Spleen (tissue), 11 donors: ENCODE measurements around the gene OR5H14. TPM values are rescaled to one million over a fixed set of nuclear protein-coding genes. Genes with fewer than 3 reads are reported as not detected.

ENCODE experiments used
- DNase-seq: peaks from one replicate; pipeline ENCODE4 v3.0.0-alpha.2; 2020
- H3K27ac ChIP-seq, 8 donors: fragments of 200-600 bp; sonication (generic) in 7 of 8; 1 replicate in 4 of 8; 2 replicates in 4 of 8; pipeline versions ENCODE4 v1.5.0 to v1.8.0; 2016 to 2021; ENCODE audit warnings: inconsistent platforms in 4 of 8, mild to moderate bottlenecking in 4 of 8, moderate library complexity in 1 of 8
- H3K27me3 ChIP-seq, 7 donors: fragments of 200-600 bp; sonication (generic) in 6 of 7; replicated peaks in 1 of 7; 1 replicate in 4 of 7; 2 replicates in 3 of 7; pipeline versions ENCODE4 v1.5.0 to v1.8.0; 2016 to 2021; ENCODE audit warnings: inconsistent platforms in 3 of 7, mild to moderate bottlenecking in 1 of 7
- H3K36me3 ChIP-seq, 6 donors: fragments of 200-600 bp; sonication (generic) in 5 of 6; 1 replicate in 4 of 6; 2 replicates in 2 of 6; pipeline versions ENCODE4 v1.5.0 to v1.8.0; 2016 to 2021; ENCODE audit warnings: inconsistent platforms in 2 of 6
- H3K4me1 ChIP-seq, 6 donors: fragments of 200-600 bp; sonication (generic) in 5 of 6; 1 replicate in 3 of 6; 2 replicates in 3 of 6; pipeline versions ENCODE4 v1.5.0 to v1.8.0; 2016 to 2021; ENCODE audit warnings: inconsistent platforms in 3 of 6
- H3K4me3 ChIP-seq, 8 donors: fragments of 200-600 bp; sonication (generic) in 7 of 8; 1 replicate in 4 of 8; 2 replicates in 4 of 8; pipeline versions ENCODE4 v1.5.0 to v1.8.0; 2016 to 2021; ENCODE audit warnings: inconsistent platforms in 4 of 8, mild to moderate bottlenecking in 4 of 8, moderate library complexity in 2 of 8
- H3K9me3 ChIP-seq, 8 donors: fragments of 200-600 bp; sonication (generic) in 7 of 8; 1 replicate in 4 of 8; 2 replicates in 4 of 8; pipeline versions ENCODE4 v1.5.0 to v1.8.0; 2016 to 2021; ENCODE audit warnings: inconsistent platforms in 4 of 8
- POLR2A ChIP-seq, 3 donors: fragments of 450-650 bp; IDR thresholded peaks; one replicate each; pipeline ENCODE4 v1.5.1; 2017; ENCODE audit warnings: antibody characterized with exemption in 3 of 3, mild to moderate bottlenecking in 1 of 3
- POLR2AphosphoS5 ChIP-seq, 3 donors: sonication (generic); formaldehyde crosslinking; IDR thresholded peaks; one replicate each; pipeline ENCODE4 v1.5.1; 2017; ENCODE audit warnings: antibody characterized with exemption in 3 of 3
- WGBS, 5 donors: extraction: QIAGEN DNeasy Blood & Tissue Kit in 3 of 5; methylation state at CpG; one replicate each; pipeline versions ENCODE4 v1.1.5 to v1.1.7; 2013 to 2018; 5-methylcytosine and 5-hydroxymethylcytosine counted together
- intact Hi-C: fragments of 100-400 bp; cut with DNase I; formaldehyde crosslinking; loops from one replicate; pipeline ENCODE4 v1.15.0; 2023; ENCODE audit warnings: low total_unique reads
- polyA plus RNA-seq, 3 donors: library from polyadenylated mRNA; stranded (reverse); fragments of 200-250 nt; gene quantifications; one replicate each; pipeline ENCODE4 v1.2.1, GENCODE V29; 2013
- total RNA-seq, 7 donors: library from RNA; depleted of rRNA in 3 of 7; stranded (reverse); fragments of >200 nt in 3 of 7; fragmentation: NEBNext Ultra II Directional in 4 of 7; extraction: Animal tissue kit (Norgen Biotek cat#: 25700) in 4 of 7; gene quantifications; one replicate each; pipeline versions ENCODE4 v1.1.0 to v1.2.1, GENCODE V29; 2016 to 2021
- TF ChIP-seq, protein P1 (sequence below), 11 experiments: fragments of 200-600 bp in 7 of 11; fragments of 450-650 bp in 4 of 11; sonication (generic) in 4 of 11; IDR thresholded peaks in 8 of 11; conservative IDR thresholded peaks in 3 of 11; 1 replicate in 7 of 11; 2 replicates in 4 of 11; pipeline versions ENCODE4 v1.4.0 to v1.8.0; 2016 to 2021; ENCODE audit warnings: antibody characterized with exemption in 11 of 11, inconsistent platforms in 4 of 11, mild to moderate bottlenecking in 1 of 11
- donor health status: healthy with polysubstance abuse.
- donor health status: DM: no; HTN: no; CAD: no; lungs with moderate emphysema.
- donor health status: DM: no; HTN: no; CAD: no.
- donor health status: Bipolar disorder and iron deficiency.
- donor health status: healthy.
- donor health status: DM: no; HTN: no; CAD: no.
- donor health status: DM: yes; HTN: yes; CAD: no.

The OR5H14 gene
- total and polyA plus RNA-seq, 10 donors: not detected

DNA sequence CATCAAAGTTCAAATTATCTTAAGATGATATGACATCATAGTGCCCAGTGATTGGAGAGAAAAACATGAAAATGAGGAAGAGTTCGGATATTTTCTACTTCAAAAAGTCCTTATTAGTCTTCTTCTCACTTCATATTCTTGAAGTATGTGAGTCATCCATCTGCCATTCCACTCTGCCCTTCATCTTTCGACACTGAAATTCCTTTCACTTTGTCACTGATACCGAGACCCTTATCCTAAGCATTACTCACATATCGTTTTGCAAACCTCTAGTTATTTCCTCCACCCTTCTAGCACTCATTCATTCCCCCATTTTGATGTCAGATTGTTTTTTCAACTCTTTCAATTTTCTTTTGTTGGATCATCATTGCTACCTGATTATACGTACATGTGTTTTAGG lies 4.0 kb downstream of the OR5H14 start:
- no peaks in the 10 kb centered on the region for H3K27me3 ChIP-seq
- no peak for DNase-seq
- intact Hi-C loops: no loop called here
- no peaks in the 10 kb centered on the region for H3K4me1 ChIP-seq
- no peaks in the 10 kb centered on the region for H3K36me3 ChIP-seq
- TF ChIP-seq POLR2AphosphoS5 (IDR thresholded peaks at IDR 0.05): no peak
- WGBS, 5 donors: 67 to 82% (median 70%) methylated on average over 5 of the region's 5 CpGs
- H3K4me3 ChIP-seq: no peak overlapping the region
- no peaks in the 10 kb centered on the region for H3K9me3 ChIP-seq
- no peak overlapping the region for H3K27ac ChIP-seq

DNA sequence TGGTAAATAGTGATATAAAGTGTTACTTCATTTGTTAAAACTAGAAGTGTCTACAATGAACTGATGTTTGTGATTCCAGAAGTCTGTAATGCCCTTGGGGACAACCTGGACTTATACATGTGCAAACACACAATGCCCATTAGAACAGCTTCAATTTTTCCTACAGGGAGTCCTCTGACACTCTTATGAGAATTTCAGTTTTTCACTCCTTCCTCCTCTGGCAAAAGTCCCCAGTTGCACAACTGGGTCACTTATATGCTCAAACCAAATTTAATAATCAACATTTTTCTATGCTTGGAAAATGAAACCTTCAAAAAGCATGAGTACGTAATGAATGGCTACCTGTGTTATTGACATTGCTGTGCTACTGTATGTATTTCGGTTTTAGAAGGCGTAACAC lies 19.1 kb downstream of the OR5H14 start, which contains the start of gene OR5H15:
Gene OR5H15, plus strand, starts transcription at position 301 of the 400 bp plus-strand sequence. CDS start 2,004 bp downstream, outside the sequence.
- intact Hi-C loops: no loop called here
- Histone ChIP-seq H3K4me3 (no peak within 1 kb of the TSS), H3K4me1 (no peaks in the 10 kb centered on the region), H3K27ac (no peak within 1 kb of the TSS), H3K27me3 (no peaks in the 10 kb centered on the region), H3K36me3 (no peaks in the 10 kb centered on the region), H3K9me3 (no peaks in the 10 kb centered on the region)
- no peak for DNase-seq
- WGBS, 5 donors: 90 to 96% (median 92%) methylated on average over 3 of the region's 3 CpGs
- TF ChIP-seq POLR2AphosphoS5 (IDR thresholded peaks at IDR 0.05): no peak
- TF ChIP-seq, protein P1, sequence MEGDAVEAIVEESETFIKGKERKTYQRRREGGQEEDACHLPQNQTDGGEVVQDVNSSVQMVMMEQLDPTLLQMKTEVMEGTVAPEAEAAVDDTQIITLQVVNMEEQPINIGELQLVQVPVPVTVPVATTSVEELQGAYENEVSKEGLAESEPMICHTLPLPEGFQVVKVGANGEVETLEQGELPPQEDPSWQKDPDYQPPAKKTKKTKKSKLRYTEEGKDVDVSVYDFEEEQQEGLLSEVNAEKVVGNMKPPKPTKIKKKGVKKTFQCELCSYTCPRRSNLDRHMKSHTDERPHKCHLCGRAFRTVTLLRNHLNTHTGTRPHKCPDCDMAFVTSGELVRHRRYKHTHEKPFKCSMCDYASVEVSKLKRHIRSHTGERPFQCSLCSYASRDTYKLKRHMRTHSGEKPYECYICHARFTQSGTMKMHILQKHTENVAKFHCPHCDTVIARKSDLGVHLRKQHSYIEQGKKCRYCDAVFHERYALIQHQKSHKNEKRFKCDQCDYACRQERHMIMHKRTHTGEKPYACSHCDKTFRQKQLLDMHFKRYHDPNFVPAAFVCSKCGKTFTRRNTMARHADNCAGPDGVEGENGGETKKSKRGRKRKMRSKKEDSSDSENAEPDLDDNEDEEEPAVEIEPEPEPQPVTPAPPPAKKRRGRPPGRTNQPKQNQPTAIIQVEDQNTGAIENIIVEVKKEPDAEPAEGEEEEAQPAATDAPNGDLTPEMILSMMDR (IDR thresholded peaks at IDR 0.05 in 8 of 11, conservative IDR thresholded peaks at IDR 0.05 in 3 of 11): no peak
- TF ChIP-seq POLR2A (IDR thresholded peaks at IDR 0.05): no peak

GRCh38 chr3:98171071-98171470 lies 23.8 kb downstream of the OR5H14 start:
- Histone ChIP-seq H3K4me1 (no peaks in the 10 kb centered on the region), H3K36me3 (no peaks in the 10 kb centered on the region), H3K27me3 (no peaks in the 10 kb centered on the region), H3K4me3 (no peak overlapping the region), H3K27ac (no peak overlapping the region), H3K9me3 (peaks cover 0 to 3% (median 0%) of the 10 kb centered on the region in 8 donors)
- 40 to 65% (median 49%) methylated on average over 1 of the region's 1 CpG for WGBS, 5 donors
- DNase-seq: no peak
- TF ChIP-seq POLR2AphosphoS5 (IDR thresholded peaks at IDR 0.05): no peak
- TF ChIP-seq POLR2A (IDR thresholded peaks at IDR 0.05): no peak
- TF ChIP-seq, protein P1 (IDR thresholded peaks at IDR 0.05 in 8 of 11, conservative IDR thresholded peaks at IDR 0.05 in 3 of 11): no peak
- intact Hi-C loops: no loop called here

DNA sequence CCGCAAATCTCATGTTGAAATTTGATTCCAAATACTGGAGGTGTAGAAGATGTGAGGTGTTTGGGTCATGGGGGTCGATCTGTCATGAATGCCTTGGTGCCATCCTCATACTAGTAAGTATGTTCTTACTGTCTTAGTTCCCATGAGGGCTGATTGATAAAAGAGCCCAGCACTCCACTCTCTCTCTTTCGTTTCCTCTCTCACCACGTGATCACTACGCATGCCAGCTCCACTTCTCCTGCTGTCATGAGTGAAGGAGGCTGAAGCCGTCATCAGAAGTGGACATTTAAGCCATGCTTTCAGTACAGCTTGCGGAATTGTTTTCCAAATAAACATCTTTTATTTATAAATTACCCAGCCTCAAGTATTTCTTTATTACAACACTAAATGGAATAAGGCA lies 25.3 kb downstream of the OR5H14 start:
- H3K36me3 ChIP-seq: no peaks in the 10 kb centered on the region
- no peak for TF ChIP-seq POLR2A (IDR thresholded peaks at IDR 0.05)
- TF ChIP-seq POLR2AphosphoS5 (IDR thresholded peaks at IDR 0.05): no peak
- TF ChIP-seq, protein P1 (IDR thresholded peaks at IDR 0.05 in 8 of 11, conservative IDR thresholded peaks at IDR 0.05 in 3 of 11): no peak
- WGBS, 5 donors: 80 to 88% (median 83%) methylated on average over 7 of the region's 7 CpGs
- no peaks in the 10 kb centered on the region for H3K27me3 ChIP-seq
- H3K9me3 ChIP-seq: peaks cover 0 to 3% (median 0%) of the 10 kb centered on the region in 8 donors
- intact Hi-C loops: no loop called here
- no peak overlapping the region for H3K27ac ChIP-seq
- DNase-seq: no peak
- H3K4me1 ChIP-seq: no peaks in the 10 kb centered on the region
- no peak overlapping the region for H3K4me3 ChIP-seq
